Uterus (tissue), 4 donors: Measurements from ENCODE around the gene PKM. TPM values are rescaled to one million over a fixed set of nuclear protein-coding genes. Genes with fewer than 3 reads are reported as not detected.

ENCODE experiments used
- DNase-seq, 2 donors: peaks; one replicate each; pipeline ENCODE4 v3.0.0-alpha.2; 2019 to 2020
- H3K27ac ChIP-seq, 2 donors: fragments of 200-600 bp; sonication (generic); 1 replicate in 1 of 2; 2 replicates in 1 of 2; pipeline ENCODE4 v1.5.1; 2016 to 2018
- H3K27me3 ChIP-seq, 2 donors: fragments of 200-600 bp; sonication (generic); one replicate each; pipeline ENCODE4 v1.5.1; 2018 to 2019; ENCODE audit warnings: control low read depth in 1 of 2
- H3K36me3 ChIP-seq, 2 donors: fragments of 200-600 bp; sonication (generic); one replicate each; pipeline ENCODE4 v1.5.1; 2019; ENCODE audit warnings: control low read depth in 1 of 2
- H3K4me1 ChIP-seq, 2 donors: fragments of 200-600 bp; sonication (generic); one replicate each; pipeline ENCODE4 v1.5.1; 2018 to 2019; ENCODE audit warnings: control low read depth in 1 of 2
- H3K4me3 ChIP-seq, 2 donors: fragments of 200-600 bp; sonication (generic); 1 replicate in 1 of 2; 2 replicates in 1 of 2; pipeline ENCODE4 v1.5.1; 2018 to 2019; ENCODE audit warnings: mild to moderate bottlenecking in 1 of 2
- H3K9me3 ChIP-seq, 2 donors: fragments of 200-600 bp; sonication (generic); one replicate each; pipeline ENCODE4 v1.5.1; 2019; ENCODE audit warnings: control low read depth in 1 of 2
- CTCF ChIP-seq, 4 experiments: fragments of 200-600 bp in 2 of 4; fragments of 450-650 bp in 2 of 4; sonication (generic) in 2 of 4; IDR thresholded peaks; one replicate each; pipeline ENCODE4 v1.5.1; 2016 to 2019; ENCODE audit warnings: antibody characterized with exemption in 4 of 4, mild to moderate bottlenecking in 2 of 4, moderate library complexity in 1 of 4
- POLR2A ChIP-seq, 2 donors: fragments of 450-650 bp; IDR thresholded peaks; one replicate each; pipeline ENCODE4 v1.6.1; 2016; ENCODE audit warnings: antibody characterized with exemption in 2 of 2, mild to moderate bottlenecking in 1 of 2, moderate library complexity in 1 of 2
- intact Hi-C: fragments of 100-400 bp; cut with DNase I; formaldehyde crosslinking; loops from one replicate; pipeline ENCODE4 v1.15.1; 2023; ENCODE audit warnings: low total_unique reads
- total RNA-seq, 4 donors: library from RNA; depleted of rRNA in 3 of 4; stranded (reverse); fragments of >200 nt in 3 of 4; gene quantifications; one replicate each; pipeline versions ENCODE4 v1.1.0 to v1.2.4, GENCODE V29; 2014 to 2023
- donor health status: DM: yes; HTN: yes; CAD: no.

PKM gene
- total RNA-seq, 4 donors from 2014 or later = 101 to 443 (median 191) TPM

DNA sequence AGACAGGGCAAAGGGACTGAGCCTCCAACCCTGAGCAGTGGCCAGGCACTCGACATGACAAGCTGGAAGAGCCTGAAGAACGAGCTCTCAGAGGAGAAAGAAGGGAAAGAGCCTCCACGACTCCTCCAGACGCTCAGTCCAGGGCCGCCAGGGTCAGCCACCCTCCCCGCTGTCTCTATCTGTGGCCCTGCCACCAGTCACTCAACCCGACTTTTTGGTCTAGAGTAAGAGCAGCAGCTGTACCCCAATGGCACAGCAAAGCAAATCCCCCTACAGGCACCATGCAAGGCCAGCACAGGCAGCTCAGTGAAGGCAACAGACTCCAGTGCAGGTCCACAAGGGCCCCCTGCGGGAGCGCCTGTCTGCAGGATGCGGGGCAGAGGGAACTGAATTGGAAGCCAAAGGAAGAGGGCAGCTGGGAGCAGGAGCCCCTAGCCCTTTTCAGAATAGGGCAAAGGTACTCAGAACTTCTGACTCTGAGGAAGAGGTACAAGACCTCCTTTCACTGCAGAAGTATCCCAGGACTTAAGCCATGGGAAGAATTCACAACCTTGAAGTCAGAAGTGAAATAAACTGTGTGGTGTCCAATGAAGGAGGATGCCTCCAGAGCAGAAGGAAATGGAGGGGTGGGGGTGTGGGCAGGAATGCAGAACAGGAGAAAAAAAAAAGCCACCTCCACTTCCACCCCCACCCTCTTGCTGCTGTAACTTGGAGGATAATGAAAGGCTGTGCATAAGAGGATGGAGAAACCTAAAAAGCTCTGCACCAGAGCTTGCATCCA, 24.9 kb downstream of the PKM start:
- intact Hi-C loops = loop anchor here (10.0 kb wide), 1 partner anchor 69 kb away; the partner anchor contains the start of gene PARP6
- Histone ChIP-seq H3K4me1 (no peaks in the 10 kb centered on the region), H3K27me3 (no peaks in the 10 kb centered on the region), H3K9me3 (no peaks in the 10 kb centered on the region), H3K36me3 (no peaks in the 10 kb centered on the region), H3K4me3 (no peak overlapping the region), H3K27ac (no peak overlapping the region)
- no peak for DNase-seq
- no peak for TF ChIP-seq CTCF (IDR thresholded peaks at IDR 0.05)
- TF ChIP-seq POLR2A (IDR thresholded peaks at IDR 0.05) = no peak

DNA sequence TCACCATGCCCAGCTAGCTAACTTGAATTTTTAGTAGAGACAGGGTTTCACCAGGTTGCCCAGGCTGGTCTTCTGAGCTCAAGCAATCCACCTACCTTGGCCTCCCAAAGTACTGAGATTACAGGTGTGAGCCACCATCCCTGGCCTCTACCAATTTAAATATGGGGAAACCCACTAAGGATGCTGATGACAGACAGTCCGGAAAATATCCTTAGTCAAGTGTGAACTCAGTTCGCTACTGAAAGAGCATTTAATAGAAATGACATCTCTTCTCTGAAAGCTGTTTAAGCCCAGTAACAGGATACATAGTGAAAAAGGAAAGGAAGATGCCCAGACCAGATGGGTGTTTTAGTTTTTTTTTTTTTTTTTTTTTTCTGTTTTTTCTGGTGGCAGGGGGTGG, 25.7 kb downstream of the PKM start:
- Histone ChIP-seq H3K4me3 (no peak overlapping the region), H3K27me3 (no peaks in the 10 kb centered on the region), H3K36me3 (no peaks in the 10 kb centered on the region), H3K9me3 (no peaks in the 10 kb centered on the region), H3K4me1 (no peaks in the 10 kb centered on the region), H3K27ac (no peak overlapping the region)
- no peak for DNase-seq
- intact Hi-C loops = loop anchor here (10.0 kb wide), 1 partner anchor 70 kb away; the partner anchor contains the start of gene PARP6
- TF ChIP-seq CTCF (IDR thresholded peaks at IDR 0.05) = no peak
- TF ChIP-seq POLR2A (IDR thresholded peaks at IDR 0.05) = no peak

- Histone ChIP-seq H3K9me3 (no peaks in the 10 kb centered on the region), H3K27me3 (no peaks in the 10 kb centered on the region), H3K4me3 (no peak overlapping the region), H3K4me1 (no peaks in the 10 kb centered on the region), H3K27ac (no peak overlapping the region), H3K36me3 (no peaks in the 10 kb centered on the region)
- intact Hi-C loops = loop anchor here (10.0 kb wide), 1 partner anchor 71 kb away; the partner anchor contains the start of gene PARP6
- peak in 1 of 2 donors; percentile 48 for DNase-seq
- TF ChIP-seq POLR2A (IDR thresholded peaks at IDR 0.05) (no peak), CTCF (IDR thresholded peaks at IDR 0.05) (no peak)
Measured at GRCh38 chr15:72203507-72203837, 27.5 kb downstream of the PKM start.

GRCh38 chr15:72202801-72203506, 28.0 kb downstream of the PKM start:
- TF ChIP-seq CTCF (IDR thresholded peaks at IDR 0.05) (no peak), POLR2A (IDR thresholded peaks at IDR 0.05) (no peak)
- intact Hi-C loops = loop anchor here (10.0 kb wide), 1 partner anchor 72 kb away; the partner anchor contains the start of gene PARP6
- no peaks in the 10 kb centered on the region for H3K4me1 ChIP-seq
- no peak overlapping the region for H3K4me3 ChIP-seq
- H3K27ac ChIP-seq = no peak overlapping the region
- H3K9me3 ChIP-seq = no peaks in the 10 kb centered on the region
- no peak for DNase-seq
- H3K27me3 ChIP-seq = no peaks in the 10 kb centered on the region
- no peaks in the 10 kb centered on the region for H3K36me3 ChIP-seq

DNA sequence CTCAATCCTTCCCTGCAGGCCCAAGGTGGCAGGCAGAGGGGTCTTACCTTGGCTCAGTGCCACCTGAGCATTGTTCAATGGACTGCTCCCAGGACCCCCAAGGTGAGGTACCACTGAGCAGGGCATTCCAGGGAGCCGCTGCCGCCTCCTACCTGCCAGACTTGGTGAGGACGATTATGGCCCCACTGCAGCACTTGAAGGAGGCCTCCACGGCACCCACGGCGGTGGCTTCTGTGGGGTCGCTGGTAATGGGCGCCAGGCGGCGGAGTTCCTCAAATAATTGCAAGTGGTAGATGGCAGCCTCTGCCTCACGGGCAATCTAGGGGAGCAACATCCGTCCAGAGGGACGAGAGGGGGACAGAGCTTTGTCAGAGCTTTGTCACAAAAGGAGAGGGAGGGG, 28.7 kb downstream of the PKM start:
- intact Hi-C loops = loop anchor here (10.0 kb wide), 1 partner anchor 72 kb away; the partner anchor contains the start of gene PARP6
- TF ChIP-seq CTCF (IDR thresholded peaks at IDR 0.05) (no peak), POLR2A (IDR thresholded peaks at IDR 0.05) (no peak)
- Histone ChIP-seq H3K4me3 (no peak overlapping the region), H3K36me3 (no peaks in the 10 kb centered on the region), H3K27ac (no peak overlapping the region), H3K4me1 (peaks cover 0 to 2% of the 10 kb centered on the region in 2 donors), H3K9me3 (no peaks in the 10 kb centered on the region), H3K27me3 (peaks cover 0 to 2% of the 10 kb centered on the region in 2 donors)
- DNase-seq = no peak
